HG02973 (cell line): ENCODE results near the gene PRR36.

Source experiments
- ATAC-seq: cut with Tn5 transposase; IDR thresholded peaks from one replicate; pipeline ENCODE4 v1.9.1; 2021; ENCODE audit warnings: moderate library complexity; ENCODE audit not compliant: unreplicated experiment

Gene PRR36

DNA sequence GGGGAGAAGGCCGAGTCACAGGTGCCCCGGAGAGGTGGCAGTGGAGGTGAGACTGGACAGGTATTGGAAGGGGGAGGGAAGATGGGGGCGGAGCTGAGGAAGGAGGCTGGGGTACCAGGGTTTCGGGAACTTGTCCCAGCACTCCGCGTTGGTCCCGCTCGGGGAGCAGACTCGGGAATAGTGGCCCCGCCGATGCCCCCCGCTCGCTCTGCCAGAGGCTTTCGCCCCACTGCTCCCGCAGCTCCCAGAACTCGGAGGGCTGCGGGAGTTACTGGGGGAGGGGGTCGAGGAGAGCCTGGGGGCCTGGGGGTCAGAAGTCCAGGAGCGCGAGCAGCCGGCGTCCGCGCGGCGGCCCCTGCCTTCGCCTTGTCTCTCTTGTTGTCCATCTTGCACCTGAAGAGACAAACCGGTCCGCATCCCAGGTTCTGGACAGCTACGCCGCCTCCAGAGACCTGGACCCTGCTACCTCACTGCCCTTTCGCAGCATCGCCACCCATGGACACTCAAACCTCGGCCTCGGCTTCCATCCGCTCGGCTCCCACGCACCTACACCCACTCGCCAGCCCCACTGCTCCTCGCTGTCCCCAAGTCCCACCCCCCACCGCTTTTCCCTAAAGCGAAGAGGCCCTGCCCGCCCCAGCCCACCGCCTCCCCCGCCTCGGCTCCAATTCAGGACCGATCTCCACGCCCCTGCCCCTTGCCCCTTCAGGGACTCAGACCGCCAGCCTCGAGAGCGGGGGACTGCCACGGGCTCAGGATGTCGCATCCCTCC is 700 bp downstream of the PRR36 start:
- ATAC-seq = no peak

DNA sequence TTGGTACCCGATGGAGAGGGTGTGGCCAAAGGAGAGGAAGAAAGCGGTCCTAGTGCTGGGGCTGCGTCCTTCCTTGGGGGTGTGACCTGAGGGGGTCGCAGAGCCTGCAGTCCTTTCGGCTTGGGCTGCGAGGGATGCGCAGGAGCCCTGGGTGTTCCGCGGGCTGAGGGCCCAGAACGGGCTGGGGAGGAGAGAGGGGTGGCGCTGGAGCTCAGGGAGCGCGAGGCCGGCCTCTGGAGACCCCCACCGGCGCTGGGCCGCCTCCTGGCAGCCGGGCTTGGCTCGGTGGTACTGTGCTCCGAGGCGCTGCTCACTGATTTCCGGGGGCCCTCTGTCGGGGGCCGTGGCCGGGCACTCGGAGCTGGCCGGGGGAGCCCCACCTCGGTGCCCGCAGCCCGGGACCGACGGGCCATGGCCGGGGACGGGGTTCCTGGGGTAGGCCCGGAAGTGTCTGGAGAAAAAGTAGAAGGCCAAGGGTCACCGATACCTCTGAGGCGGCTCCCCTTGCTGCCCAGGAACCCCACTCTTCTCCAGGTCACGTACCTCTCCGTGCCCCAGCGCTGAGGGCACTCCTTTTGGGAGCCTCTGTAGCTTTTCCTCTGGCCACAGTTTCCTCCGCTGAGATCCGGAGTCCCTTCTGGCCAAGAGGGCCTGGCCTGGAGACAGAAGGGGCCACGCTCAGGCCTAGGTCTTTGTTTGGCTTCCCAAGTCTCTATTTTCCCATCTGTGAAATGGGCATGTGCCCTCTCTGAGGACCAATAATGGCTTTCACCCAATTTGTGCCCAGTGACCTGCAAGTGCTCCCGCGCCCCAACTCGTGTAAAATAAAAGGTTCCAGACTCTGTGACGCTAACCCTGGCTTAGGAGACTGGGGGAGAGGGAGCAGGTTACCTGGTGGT is 1.6 kb downstream of the PRR36 start:
- ATAC-seq = no peak

DNA sequence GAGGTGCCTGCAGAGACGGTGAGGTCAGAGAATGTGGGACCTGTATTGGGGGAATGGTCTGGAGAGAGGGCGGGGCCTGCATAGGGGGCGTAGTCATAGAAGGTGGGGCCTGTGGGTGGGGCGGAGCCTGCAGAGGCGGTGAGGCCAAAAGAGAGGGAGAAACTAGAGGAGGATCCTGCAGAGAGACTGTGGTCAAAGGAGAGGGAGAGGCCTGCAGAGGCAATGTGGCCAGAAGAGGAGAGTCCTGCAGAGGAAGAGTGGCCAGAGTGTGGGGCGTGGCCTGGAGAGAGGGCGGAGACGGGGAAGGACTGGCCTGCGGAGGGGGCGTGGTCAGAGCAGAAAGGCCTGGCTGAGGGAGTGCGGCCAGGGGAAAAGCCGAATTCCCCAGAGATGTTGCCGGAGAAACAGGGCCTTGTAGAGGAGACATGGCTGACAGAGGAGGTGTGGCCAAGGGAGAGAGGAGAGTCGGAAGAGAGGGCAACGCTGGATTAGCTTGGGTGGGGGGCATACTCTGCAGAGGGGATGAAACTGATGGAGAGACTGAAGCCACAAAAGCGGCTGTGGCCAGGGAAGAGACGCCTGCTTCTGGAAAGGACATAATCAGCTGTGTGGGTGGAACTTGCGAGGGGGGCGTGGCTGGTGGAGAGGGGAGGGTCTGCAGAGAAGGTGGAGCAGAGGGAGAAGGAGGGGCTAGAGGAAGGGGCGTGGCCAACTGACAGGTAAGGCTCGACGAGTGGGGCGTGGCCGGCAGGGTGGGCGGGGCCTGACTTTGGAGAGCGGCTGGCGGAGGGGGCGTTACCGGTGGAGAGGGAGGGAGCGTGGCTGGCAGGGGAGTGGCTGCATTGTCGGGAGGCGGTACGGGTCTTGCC is 2.5 kb downstream of the PRR36 start:
- no peak for ATAC-seq

DNA sequence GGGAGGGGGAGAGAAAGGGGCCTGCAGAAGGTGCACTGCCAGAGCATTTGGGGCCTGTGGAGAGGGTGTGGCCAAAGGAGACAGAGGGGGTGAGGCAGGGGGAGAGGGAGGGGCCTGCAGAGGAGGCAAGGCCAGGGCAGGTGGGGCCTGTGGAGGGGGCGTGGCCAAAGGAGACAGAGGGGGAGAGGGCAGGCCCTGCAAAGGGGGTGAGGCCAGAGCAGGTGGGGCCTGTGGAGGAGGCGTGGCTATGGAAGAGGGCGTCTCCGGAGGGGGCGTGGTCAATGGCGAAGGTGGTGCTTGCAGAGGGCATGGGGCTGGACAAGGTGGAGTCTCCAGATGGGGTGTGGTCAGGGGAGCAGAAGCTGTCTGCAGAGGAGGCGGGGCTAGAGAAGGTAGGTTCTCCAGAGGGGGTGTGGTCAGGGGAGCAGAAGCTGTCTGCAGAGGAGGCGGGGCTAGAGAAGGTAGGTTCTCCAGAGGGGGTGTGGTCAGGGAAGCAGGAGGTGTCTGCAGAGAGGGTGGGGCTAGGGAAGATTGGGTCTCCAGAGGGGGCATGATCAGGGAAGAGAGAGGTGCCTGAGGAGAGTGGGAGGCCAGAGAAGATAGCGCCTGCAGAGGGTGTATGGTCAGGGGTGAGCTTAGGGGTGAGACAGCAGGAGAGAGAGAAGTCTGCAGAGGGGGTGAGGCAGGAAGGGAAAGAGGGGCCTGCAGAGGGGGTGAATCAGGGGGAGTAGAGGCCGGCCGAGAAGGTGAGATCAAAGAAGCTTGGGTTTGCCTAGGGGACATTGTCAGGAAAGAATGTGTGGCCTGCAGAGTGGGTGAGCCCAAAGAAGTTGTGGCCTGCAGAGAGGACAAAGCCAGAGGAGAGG is 3.4 kb downstream of the PRR36 start:
- ATAC-seq = no peak

DNA sequence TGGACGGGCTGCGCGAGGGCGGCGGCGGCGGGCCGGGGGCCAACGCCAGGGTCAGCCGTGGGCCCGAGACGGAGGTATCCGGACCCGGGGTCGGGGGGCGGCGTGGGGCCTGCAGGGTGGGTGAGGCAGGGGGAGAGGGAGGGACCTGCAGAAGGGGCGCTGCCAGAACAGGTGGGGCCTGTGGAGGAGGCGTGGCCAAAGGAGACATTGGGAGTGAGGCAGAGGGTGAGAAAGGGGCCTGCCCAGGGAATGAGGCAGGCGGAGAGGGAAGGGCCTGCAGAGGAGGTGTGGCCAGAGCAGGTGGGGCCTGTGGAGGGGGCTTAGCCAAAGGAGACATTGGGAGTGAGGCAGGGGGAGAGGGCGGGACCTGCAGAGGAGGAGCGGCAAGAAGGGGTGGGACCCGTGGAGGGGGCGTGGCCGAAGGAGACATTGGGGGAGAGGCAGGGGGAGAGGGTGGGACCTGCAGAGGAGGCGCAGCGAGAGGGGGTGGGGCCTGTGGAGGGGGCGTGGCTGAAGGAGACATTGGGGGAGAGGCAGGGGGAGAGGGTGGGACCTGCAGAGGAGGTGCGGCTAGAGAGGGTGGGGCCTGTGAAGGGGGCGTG is 4.2 kb downstream of the PRR36 start:
- ATAC-seq = no peak

DNA sequence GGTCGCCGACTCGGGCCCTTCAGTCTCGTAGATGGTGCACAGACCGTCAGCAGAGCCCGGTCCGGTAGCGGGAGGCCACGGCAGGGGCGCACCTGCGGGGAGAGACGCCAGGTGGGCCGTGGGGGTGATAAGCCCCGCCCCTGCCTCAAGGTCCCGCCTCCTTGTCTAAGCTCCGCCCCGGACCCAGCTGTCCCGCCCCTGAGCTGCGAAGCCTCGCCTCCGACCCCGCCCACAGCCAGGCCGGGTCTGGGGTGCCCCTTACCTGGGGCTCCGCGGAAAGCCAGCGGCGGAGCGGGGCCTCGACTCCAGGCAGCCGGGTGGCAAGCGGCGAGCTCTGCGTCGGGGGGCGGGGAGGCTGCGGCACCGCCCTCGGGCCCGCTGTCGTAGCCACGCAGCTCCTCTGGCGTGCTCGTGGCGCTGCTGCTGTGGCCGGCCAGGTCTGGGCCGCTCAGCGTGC is 4.7 kb downstream of the PRR36 start:
- ATAC-seq = peak; percentile 35

DNA sequence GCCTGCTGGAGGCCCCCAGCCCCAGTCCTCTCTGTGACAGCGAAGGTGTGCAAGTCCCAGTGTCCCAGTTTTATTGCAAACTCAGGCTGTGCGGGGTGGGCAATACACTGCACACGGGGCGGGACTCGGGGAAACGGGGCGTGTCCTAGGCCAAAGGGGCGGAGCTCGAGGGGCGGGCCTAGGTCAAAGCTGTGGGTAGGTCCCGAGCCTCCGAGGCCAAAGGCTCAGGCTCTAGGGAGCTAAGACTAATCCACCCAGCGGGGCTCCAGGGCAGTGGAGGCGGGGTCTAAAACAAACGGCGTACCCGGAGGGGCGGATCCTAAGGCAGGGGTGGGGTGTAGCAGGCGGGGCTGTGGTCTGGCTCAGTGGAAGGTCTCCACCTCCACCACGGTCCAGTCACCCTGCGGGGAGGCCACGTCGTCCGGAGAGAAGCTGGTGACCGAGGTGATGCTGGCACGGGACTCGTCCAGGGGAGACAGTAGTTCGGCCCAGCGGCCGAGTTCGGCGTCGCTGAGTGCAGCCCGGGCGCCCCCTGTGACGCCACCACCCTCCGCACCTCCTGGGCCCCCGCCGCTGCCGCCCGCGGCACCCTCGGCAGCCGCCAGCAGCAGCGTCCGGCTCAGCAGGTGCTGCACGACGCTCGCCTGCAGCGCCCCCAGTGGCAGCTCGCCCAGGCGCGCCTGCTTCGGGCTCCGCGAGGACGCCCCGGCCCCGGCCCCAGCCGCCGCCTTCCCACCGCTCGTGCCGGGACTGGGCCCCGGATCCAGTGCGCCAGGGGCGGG is 5.3 kb downstream of the PRR36 start:
- peak; percentile 51 for ATAC-seq

DNA sequence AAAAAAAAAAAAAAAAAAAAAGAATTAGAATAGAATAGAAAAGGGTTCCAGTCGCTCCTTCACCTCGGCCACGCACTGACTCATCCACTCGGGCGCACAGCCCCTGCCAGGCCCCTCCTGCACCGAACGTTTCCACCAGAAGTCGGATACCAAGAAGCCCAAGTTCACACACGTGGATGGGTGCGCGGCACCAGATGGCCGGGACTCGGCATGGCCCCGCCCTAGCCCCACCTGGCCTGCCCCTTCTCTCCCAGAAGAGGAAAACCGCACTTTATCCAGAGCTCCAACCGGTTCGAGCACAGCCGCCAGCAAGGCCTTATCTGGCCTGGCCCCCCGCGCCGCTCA is 5.9 kb downstream of the PRR36 start:
- no peak for ATAC-seq

GRCh38 chr19:7867092-7867844 is 6.9 kb downstream of the PRR36 start:
- no peak for ATAC-seq

GRCh38 chr19:7866399-7867091 is 7.6 kb downstream of the PRR36 start:
- ATAC-seq = no peak

GRCh38 chr19:7865262-7865911 is 8.8 kb downstream of the PRR36 start:
- no peak for ATAC-seq

- ATAC-seq = no peak
These were observed 9.5 kb downstream of the PRR36 start for GRCh38 chr19:7864690-7865074.

- ATAC-seq = no peak
These were observed 10.1 kb downstream of the PRR36 start for GRCh38 chr19:7863971-7864689.

- ATAC-seq = no peak
These were observed 10.8 kb downstream of the PRR36 start for GRCh38 chr19:7863157-7863970.

GRCh38 chr19:7862413-7862951 is 11.7 kb downstream of the PRR36 start:
- no peak for ATAC-seq
